GM18499 (cell line): ENCODE data around the gene HECTD2.
"Not testable (repeated sequence)": the region's sequence is repeated elsewhere in the genome, so short reads cannot be mapped to it uniquely, and the experiment has no call there.

ENCODE experiments used
- ATAC-seq: cut with Tn5 transposase; IDR thresholded peaks from one replicate; pipeline ENCODE4 v1.9.1; 2021; ENCODE audit warnings: moderate number of reproducible peaks; ENCODE audit not compliant: insufficient read depth, unreplicated experiment

The HECTD2 gene, protein sequence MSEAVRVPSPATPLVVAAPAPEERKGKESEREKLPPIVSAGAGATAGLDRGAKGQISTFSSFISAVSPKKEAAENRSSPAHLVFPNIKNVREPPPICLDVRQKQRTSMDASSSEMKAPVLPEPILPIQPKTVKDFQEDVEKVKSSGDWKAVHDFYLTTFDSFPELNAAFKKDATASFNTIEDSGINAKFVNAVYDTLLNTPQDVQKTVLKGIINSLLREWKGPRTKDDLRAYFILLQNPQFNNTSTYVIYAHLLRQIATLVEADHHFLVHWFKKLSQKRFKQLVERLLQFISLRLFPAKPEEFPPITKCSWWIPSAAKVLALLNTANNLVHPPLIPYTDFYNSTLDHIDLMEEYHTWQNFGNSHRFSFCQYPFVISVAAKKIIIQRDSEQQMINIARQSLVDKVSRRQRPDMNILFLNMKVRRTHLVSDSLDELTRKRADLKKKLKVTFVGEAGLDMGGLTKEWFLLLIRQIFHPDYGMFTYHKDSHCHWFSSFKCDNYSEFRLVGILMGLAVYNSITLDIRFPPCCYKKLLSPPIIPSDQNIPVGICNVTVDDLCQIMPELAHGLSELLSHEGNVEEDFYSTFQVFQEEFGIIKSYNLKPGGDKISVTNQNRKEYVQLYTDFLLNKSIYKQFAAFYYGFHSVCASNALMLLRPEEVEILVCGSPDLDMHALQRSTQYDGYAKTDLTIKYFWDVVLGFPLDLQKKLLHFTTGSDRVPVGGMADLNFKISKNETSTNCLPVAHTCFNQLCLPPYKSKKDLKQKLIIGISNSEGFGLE

DNA sequence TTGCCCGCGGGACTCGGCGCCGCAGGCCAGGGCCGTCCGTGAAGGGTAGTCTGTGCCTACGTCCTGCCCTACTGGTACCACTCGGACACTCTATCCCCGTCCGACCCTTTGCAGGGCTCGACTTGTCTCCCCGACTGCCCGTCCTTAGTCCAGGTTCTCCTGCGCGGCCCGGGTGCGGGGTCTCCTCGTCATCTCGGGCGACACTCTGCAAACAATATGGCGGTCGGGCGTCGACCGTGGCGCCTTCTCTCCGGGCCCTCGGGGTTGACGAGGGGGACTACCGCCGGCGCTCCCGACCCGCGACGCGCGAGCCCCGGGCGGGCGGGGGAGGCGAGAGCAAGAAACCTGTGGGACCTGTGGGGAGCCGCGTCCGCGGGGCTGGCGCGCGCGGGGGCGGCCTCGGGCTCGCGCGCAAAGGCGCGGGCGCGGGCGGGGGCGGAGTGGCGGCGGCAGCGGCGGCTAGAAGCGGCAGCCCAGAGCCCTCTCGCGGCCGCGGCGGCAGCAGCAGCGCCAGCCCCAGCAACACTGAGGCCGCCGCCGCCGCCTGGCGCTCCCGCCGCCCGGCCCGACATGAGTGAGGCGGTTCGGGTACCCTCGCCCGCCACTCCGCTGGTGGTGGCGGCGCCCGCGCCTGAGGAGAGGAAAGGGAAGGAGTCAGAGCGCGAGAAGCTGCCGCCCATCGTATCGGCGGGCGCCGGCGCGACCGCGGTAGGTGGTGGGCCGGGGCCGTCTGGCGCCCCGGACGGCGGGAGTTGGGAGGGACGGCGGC, at the start of gene HECTD2:
Gene HECTD2 (plus strand): TSS at position 476 of the 769 bp plus-strand sequence. CDS start 95 bp downstream, at position 571.
- ATAC-seq: peak; percentile 46

DNA sequence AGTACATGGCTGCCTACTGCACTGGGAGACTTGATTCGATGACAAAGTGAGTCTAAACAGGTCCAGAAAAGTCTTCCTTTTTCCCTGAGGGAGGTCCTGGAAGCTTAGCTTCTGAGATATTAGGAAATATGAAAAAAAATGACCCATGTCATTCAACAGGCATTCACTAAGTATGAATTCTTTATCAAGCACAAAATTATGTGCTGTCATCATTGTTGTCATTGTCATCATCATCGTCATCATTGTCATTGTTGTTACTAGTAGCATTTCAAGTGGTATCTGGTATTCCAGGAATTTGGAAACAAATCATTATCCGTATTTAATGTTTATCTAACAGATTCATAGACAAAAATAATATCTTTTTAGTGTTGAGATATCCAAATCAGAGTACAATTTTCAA, 49.7 kb upstream of the HECTD2 start:
- ATAC-seq: no peak

DNA sequence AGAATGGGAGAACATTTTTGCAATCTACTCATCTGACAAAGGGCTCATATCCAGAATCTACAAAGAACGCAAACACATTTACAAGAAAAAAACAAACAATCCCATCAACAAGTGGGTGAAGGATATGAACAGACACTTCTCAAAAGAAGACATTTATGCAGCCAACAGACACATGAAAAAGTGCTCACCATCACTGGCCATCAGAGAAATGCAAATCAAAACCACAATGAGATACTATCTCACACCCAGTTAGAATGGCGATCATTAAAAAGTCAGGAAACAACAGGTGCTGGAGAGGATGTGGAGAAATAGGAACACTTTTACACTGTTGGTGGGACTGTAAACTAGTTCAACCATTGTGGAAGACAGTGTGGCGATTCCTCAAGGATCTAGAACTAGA, 44.6 kb upstream of the HECTD2 start:
- not testable (repeated sequence) for ATAC-seq

DNA sequence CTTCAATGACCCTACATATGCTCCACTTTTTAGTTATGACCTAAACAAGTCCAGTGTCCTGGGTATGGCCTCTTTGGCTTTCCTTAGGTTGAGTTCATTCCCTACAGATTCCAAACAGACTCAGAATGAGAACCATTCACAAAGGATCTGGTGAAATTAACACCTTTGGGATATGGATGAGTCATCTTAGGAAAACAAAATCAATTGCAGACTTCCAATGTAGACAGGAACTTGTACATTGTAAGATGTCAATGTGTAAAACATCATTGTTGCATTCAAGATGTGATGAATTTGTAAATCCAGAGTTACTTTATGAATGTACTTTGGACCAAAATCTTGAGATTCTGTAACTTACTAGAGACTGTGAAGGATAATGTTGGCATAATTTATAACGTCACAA, 43.4 kb upstream of the HECTD2 start:
- no peak for ATAC-seq

DNA sequence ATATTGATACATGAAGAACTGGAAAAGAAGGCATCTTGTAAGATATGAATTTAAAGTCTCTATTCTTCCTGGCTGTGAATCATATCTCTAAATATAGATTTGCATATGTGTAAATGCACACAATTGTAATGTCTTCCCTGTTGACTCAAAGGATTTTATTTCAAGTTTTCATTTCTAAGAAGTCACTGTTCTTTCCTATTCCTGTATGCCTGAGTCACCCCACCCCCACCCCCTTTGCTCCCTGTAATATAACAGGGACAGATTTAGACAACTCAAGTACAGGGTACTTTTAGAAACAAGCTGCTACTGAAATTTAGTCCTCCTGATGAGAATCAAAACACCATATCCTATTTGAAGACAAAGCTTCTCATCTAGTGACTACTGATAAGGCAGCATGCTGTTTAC, 43.0 kb upstream of the HECTD2 start:
- ATAC-seq: no peak

DNA sequence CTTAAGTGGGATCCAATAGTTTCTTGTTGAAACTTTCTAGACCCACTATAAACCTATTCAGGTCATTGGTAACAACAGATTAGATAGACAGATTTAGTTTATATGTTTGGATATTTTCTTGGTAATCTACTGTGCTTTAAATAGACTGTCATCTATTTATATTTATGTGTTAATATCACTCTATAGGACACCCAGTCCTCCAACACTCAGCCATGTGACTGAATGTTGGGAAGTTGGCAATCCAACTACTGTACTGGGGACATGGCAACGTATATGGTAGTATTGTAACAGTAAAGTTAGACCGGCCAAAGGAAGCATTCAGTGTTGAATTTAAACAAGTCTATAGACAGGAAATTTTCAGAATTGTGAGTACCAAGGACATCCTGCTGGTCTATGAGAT, 42.6 kb upstream of the HECTD2 start:
- no peak for ATAC-seq

DNA sequence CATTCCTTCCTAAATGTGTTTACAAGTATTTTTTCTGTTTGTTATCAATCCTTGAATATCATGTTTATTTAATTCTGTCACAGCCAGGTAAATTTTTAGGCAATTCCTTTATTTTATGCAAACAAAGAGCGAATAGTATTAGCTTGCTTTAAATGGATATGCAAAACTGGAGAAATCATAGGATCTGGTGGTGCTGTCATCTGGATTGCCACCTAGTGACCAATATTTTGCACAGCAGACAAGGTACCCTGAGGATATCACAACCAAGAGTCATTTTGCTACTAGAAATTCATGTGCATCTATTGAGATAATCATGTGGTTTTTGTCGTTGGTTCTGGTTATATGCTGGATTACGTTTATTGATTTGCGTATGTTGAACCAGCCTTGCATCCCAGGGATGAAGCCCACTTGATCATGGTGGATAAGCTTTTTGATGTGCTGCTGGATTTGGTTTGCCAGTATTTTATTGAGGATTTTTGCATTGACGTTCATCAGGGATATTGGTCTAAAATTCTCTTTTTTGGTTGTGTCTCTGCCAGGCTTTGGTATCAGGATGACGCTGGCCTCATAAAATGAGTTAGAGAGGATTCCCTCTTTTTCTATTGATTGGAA, 40.1 kb upstream of the HECTD2 start:
- ATAC-seq: not testable (repeated sequence)

DNA sequence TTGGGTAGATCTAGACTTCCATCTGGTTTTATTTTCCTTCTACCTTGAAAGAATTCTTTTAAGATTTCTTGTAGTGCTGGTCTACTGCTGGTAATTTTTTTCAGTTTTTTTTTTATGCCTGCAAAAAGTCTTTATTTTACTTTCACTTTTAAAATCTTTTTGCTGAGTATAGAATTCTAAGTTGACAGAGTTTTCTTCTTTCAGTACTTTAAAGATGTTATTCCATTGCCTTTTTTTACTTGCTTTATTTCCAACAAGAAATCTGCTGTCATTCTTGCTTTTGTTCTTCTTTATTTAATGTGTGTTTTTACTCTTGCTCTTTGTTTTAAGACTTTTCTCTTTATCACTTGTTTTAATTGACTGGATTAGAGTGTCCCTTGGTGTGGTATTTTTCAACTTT, 36.1 kb upstream of the HECTD2 start:
- no peak for ATAC-seq

DNA sequence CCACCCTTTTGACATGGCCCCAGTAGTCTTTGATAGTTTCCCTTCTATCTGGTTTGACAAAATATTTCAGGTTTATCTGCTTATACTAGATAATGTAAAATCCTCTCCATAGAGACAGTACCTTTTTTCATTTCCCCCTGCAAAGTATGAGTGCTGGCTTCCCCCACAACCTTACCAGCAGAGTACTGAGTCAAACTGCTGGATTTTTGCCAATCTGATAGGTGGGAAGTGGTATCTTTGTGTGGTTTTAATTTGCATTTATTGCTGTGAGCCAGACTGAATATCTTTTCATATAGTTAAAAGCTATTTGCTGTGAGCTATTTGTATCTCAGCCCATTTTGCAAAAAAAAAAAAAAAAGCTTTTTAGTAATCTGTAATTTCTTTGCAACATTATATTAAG, 32.1 kb upstream of the HECTD2 start:
- no peak for ATAC-seq

DNA sequence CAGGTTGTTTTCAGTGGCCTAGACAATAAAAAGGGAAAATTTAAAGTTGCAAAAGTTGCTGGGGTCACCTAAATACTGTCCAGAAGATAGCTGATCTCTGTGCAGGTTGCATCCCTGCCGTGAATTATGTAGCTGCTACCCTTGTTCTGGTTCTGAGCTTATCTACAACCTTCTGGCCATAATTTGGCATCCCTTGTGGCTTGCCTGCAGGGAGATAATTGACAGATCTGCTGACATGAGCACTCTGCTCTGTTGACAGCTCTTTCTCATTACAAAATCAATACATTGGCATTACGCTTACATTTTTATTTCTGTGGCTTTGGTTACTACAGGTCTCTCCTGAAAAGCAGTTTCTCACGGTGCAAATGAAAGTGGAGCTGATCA, 29.3 kb upstream of the HECTD2 start:
- ATAC-seq: no peak

DNA sequence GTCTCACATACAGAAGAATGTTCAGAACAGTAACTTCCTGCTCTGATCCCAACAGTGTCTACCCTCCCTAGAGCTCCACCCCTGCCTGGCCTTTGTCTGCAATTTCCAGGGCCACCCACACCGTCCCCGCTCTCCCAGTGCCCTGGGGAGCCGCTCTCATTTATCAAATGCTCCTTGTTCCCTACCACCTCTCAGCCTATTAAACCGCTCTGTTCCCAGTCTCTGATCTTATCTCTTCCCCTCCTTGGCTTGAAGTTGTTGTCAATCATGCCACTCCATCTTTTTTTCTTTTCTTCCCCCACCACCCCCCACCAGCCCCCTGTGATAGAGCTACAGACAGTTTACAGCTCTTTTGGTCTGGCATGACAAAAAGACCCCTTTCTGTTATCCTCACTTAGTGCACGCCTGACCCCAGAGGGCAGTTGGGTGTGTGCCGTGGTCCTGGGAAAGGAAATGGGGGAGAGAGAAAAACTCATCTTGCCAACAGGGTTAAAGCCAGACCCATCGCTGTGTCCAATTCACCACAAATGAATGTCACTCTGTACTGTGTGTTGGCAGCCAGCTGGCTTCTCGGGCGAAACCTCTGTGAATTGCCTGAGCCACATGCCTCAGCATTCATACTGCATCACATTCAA, 28.8 kb upstream of the HECTD2 start:
- no peak for ATAC-seq

DNA sequence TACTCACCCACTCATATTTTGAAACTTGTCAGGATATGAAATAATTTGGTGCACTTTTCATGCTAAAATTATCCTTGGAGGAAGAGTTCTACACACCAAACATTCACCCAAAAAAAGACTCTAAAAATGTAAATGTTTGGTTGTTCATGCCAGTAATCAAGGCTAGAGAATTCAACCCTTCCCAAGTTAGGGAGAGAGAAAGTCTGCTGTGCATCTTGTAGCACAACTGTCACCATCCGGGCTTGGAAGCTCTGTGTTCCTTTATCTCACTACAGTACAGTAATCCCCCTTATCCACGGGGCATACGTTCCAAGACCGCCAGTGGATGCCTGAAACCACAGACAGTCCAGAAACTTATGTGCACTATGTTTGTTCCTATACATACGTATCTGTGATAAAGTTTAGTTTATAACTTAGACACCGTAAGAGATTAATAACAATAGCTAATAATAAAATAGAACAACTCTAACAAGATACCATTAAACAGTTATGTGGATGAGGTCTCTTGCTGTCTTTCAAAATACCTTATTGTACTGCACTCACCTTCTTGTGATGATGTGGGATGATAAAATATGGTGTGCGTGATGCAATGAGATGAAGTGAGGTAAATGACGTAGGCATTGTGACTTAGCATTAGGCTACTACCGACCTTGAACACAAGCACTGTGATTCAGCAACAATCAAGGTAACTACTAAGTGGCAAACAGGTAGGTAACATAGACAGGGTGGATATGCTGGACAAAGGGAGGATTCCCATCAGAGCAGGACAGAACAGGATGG, 24.6 kb upstream of the HECTD2 start:
- ATAC-seq: no peak

DNA sequence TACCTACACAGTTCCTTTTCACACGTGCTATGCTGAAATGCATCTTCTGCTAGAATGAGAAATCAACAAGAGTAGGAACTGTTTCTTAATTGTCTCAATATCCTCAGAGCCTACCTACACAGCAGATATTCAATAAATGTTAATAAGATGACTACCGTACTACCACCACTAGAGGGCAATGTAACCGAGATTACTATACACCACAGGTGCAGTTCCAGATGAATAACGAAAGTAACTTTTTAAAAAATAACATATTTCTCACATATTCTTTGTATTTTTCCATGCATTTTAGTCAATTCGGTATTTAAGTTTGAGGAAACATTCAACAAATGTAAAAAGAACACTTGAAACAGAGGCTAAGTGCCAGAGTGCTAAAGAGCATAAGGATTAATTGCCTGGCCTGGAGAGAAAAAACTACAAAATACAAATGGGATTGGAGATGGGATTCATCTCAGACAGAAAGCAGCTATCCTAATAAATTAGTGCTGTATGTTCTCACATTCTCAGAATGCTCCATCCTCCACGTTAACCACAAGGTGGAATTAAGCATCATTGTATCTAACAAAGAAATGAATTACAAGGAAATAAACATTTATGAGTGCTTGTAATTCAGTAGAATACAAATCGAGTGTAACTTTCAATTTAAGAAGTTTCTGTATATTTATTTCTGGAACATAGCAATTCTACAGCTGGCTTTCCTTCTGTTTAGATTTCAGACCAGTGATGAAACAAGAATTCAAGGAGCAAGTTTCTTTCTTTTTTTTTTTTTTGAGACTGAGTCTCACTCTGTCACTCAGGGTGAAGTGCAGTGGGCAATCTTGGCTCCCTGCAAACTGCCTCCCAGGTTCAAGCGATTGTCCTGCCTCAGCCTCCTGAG, 20.3 kb upstream of the HECTD2 start:
- peak; percentile 60 for ATAC-seq

DNA sequence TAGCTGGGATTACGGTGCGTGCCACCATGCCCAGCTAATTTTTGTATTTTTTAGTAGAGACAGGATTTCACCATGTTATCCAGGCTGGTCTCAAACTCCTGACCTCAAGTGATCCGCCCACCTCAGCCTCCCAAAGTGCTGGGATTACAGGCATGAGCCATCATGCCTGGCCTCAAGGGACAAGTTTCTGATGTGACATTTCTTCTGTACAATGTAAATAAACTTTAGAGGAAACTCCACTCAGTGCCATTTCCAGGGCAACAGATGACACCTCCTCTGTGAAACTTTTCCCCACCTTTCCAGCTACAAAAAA, 19.7 kb upstream of the HECTD2 start:
- ATAC-seq: not testable (repeated sequence)

DNA sequence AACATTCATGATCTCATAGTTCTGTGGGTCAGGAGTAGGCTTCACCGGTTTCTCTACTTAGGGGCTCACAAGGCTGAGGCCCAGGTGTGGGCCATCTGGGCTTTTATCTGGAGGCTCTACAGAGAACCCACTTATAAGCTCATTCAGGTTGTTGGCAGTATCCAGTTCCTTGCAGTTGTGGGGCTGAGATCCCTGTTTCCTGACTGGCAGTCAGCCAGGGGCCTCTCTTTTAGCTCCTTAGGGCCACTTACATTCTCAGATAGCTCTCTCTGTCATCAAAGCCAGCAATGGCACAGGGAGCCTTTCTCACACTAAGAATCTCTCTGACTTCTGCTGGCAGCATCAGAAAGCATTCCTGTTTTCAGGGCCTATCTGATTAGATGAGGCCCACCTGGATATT, 18.2 kb upstream of the HECTD2 start:
- no peak for ATAC-seq

DNA sequence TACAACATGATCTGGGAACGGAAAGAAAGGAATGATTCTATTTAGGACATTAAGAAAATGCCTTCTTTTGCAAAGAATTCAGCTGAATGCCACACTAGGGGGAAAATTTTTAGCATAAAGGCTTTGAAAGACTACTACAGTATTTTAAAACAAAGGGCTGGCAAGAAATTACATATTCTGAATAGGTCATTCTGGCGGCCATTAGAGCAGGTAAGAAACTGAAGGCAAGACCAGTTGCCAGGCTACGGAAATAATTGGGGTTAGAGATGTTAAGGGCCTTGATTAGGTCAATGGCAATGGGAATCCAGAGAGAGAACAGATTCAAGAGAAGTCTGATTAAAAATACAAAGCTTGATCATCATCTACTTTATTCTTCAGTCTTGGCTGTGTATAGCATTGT, 3.8 kb upstream of the HECTD2 start:
- ATAC-seq: no peak

DNA sequence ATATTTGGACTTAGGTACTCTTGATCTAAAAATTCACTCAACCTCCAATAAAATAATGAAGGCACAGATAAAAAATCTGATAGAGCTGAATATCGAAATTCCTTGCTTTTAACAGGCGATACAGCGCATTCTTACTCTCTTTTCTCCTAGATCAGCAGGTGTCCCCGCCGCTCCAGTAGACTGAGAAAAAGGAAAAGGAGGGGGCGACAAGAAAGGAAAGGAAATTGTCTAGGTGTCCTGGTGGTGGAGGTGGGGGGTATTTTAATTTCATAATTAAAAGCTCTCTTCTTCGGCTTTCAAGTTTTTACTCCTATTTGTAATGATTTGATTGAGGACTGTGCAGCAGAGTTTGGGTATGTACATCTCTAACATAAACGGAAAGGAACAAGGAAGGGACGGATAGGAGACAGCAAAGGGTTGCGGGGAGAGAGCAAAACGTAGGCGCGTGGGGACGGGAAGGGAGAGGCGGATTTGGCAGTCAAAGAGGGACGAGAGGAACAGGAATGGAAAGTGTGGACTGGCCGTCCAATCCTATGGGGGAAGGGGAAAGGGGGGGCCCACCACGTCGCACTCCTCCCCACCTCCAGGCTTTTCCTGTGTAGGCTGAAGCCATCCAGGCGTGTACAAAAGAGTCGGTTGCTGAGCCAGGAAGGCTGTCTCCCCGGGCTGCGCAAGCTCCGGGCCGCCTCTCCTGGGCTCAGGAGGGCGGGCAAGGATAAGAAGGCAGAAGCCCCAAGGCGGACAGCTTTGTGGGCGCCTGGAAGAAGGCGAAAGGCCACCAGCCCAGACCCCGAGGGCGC, 875 bp upstream of the HECTD2 start:
- peak; percentile 16 for ATAC-seq
